Measurements from ENCODE around the gene ABCC5.

GRCh38 chr3:184003187-184003967, 14.3 kb downstream of the ABCC5 start:
- no peak for TF ChIP-seq CTCF (IDR thresholded peaks at IDR 0.05)
- TF ChIP-seq EP300 (IDR thresholded peaks at IDR 0.05), result no peak
- no peak for TF ChIP-seq POLR2A (IDR thresholded peaks at IDR 0.05)

Measured in tibial nerve (tissue), 4 donors.